Bone marrow (tissue), 2 donors: ENCODE results near the gene RAB33B.
"Not testable (repeated sequence)": the region's sequence is repeated elsewhere in the genome, so short reads cannot be mapped to it uniquely, and the experiment has no call there.

Experiments
- DNase-seq, 2 donors: peaks; one replicate each; lab custom pipeline; 2025; lab: John Stamatoyannopoulos, UW

The RAB33B gene

DNA sequence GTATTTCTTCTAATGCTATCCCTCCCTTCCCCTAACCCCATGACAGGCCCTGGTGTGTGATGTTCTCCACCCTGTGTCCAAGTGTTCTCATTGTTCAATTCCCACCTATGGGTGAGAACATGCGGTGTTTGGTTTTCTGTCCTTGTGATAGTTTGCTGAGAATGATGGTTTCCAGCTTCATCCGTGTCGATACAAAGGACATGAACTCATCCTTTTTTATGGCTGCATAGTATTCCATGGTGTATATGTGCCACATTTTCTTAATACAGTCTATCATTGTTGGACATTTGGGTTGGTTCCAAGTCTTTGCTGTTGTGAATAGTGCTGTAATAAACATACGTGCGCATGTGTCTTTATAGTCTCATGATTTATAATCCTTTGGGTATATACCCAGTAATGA lies 10.6 kb downstream of the RAB33B start:
- DNase-seq = not testable (repeated sequence)

DNA sequence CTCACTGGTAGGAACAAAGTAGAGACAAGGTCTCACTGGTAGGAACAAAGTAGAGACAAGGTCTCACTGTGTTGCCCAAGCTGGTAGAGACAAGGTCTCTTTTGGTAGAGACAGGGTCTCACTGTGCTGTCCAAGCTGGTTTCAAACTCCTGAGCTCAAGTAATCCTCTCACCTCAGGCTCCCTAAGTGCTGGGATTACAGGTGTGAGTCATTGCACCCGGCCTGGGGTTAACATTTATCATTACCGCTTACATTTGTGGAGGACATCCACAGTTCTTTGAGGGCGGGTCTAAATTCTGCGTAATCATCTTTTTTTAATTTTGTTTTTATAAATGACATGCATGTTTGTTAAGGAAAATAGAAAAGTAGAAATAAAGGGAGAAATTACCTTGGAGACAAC lies 12.0 kb downstream of the RAB33B start:
- DNase-seq = no peak

DNA sequence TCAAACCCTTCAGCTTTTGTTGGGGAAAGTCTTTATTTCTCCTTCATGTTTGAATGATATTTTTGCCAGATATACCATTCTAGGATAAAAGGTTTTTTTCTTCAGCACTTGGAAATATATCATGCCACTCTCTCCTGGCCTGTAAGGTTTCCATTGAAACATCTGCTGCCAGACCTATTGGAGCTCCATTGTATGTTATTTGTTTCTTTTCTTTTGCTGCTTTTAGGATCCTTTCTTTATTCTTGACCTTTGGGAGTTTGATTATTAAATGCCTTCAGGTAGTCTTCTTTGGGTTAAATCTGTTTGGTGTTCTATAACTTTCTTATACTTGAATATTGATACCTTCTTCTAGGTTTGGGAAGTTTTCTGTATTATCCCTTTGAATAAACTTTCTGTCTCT lies 14.8 kb downstream of the RAB33B start:
- DNase-seq = not testable (repeated sequence)

DNA sequence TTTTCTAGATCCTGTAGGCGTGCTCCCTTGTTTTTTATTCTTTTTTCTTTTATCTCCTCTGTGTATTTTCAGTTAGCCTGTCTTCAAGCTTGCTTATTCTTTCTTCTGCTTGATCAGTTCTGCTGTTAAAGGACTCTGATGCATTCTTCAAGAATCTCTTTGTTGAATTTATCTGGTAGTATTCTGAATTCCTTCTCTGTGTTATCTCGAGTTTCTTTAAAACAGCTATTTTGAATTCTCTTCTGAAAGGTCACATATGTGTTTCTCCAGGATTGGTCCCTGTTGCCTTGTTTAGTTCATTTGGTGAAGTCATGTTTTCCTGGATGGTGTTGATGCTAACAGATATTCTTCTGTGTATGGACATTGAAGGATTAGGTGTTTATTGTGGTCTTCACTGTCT lies 15.3 kb downstream of the RAB33B start:
- DNase-seq = no peak

DNA sequence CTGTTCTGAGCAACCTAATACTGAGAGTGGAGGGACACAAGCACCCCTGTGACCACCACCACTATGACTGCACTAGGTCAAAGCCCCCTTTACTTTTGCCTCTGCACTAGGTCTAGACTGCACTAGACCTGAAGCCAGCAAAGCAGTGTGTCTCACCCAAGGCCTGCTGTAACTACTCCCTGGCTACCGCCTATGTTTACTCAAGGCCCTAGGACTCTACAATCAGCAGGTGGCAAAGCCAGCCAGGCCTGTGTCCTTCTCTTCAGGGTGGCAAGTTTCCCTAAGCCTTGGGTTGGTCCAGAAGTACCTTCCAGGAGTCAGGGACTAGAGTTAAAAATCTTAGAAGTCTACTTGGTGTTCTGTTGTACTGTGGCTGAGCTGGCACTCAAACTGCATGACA lies 15.9 kb downstream of the RAB33B start:
- DNase-seq = no peak

DNA sequence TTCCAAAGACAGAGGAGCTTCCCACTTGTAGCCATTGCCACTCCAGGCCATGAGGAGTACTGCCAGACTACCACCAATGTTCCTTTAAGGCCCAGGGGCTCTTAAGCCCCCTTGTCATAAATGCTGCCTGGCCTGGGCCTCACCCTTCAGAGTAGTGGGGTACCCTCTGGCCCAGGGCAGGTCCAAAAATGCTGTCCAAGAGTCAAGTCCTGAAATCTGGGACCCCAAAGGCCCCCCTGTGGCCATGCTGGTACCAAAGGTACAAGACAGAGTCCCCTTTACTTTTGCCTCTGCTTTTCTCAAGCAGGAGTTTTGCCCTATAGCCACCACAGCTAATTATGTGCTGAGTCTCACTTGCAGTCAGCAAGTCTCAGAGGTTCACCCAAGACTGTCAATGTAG lies 16.4 kb downstream of the RAB33B start:
- DNase-seq = no peak

DNA sequence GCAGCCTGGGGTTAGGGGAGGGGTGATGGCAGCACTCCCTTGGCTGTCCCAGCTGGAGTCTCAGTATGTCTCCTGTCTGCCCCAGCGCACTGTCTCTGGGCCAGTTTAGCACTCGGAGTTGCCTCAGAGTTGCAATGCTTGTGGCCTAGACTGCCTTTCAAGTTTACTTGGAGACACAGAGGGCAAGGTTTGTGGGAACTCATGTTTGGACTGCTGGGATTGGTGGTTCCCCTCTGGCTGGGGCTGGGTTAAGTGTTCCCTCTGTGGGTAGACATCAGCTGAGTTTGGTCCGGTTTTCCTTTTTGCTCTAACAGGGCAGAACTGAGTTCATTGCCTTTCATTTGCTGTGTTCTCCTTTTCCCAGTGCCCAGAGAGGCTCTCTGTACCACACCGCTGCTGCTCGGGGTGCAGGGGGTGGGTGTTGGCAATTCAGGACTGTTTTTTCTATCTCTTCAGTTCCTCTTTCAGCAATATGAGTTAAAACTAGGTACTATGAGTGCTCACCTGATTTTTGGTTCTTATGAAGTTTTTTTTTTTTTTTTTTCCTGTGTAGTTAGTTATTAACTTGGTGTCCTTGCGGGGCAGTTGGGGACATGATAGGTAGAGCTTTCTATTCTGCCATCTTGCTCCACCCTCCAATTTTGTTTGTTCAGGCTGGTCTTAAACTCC lies 17.2 kb downstream of the RAB33B start:
- DNase-seq = no peak

DNA sequence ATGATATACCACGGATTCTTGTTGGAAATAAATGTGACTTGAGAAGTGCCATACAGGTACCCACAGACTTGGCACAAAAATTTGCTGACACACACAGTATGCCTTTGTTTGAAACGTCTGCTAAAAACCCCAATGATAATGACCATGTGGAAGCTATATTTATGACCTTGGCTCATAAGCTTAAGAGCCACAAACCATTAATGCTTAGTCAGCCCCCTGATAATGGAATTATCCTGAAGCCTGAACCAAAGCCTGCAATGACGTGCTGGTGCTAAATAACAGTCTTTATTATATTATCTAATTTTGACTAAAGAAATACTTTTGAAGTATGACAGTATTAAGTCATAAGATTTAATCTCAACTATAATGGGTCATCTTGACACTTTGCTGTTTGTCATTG lies 18.9 kb downstream of the RAB33B start:
- DNase-seq = no peak

DNA sequence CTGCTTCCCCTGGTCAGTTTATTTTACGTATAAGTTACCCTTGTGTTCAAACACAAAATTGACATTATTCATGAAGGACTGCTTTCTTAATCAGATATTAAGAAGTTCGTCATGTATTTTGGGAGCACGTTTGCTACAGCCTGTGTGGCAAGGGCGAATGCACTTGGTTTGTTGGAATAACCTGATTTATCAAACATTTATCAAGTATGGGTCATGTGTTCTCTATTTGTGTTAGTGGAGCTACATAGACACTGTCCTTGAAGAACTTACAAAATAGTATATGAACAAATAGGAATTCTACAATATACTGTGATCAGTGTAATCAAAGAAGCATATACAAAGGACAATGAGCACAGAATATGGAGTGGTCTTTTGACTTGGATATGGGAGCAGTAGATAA lies 22.4 kb downstream of the RAB33B start:
- DNase-seq = no peak

DNA sequence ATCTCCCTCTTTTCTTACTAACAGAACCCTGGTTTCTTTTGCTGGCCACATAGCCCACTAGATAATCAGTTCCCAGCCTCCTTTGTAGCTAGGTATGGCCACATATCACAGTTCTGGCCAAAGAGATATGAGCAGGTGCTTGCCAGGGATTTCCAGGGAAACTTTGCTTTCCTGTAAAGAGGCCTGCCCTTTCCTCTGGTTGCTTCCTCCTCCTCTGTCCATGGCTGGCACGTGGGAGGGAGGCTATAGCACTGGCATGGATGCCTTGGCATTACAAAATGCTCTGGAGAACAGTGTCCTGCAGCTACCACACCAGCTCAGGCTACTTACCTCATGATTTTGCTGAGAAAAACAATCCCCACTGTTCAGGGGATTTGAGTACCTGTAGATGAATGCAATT lies 27.5 kb downstream of the RAB33B start:
- no peak for DNase-seq

DNA sequence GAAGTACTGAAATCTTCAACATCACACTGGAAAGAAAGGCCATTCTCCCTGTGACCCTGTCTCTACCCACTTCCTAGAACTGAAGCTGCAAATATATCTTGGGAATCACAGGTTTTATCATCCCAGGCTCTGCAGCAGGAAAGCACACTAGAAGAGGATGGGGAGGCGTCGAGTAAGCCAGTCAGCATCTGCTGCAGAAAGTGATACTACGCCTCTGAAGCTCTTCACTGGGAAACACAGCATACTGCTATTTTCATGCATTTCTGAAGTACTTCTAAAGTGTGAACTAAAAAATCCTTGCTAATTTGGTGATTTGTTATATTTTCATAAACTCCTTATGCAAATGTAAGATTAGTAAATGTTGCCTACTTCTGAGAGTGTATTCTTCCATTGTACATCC lies 29.1 kb downstream of the RAB33B start:
- DNase-seq = no peak

DNA sequence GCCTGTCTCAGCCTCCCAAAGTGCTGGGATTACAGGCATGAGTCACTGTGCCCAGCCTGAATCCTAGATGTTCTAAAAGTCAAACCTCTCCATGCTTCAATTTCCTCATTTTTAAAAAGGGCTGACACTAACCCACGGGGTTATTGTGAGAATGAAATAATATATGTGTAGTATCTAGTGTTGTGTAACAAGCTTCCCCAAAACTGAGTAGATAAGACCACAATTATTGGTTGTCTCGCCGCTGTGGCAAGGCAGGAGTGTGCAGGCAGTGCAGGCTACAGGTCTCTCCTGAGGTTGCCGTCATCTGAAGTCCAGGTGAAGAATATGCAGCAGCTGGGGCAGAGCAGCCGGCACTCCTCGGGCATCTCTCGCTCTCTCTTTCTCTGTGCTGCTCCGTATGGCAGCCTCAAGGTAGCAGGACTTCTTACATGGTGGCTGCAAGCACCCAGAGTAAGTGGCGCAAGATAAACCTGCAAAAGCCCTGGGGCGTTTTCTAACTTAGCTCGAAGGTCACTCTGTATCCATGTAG lies 30.9 kb downstream of the RAB33B start:
- DNase-seq = no peak

DNA sequence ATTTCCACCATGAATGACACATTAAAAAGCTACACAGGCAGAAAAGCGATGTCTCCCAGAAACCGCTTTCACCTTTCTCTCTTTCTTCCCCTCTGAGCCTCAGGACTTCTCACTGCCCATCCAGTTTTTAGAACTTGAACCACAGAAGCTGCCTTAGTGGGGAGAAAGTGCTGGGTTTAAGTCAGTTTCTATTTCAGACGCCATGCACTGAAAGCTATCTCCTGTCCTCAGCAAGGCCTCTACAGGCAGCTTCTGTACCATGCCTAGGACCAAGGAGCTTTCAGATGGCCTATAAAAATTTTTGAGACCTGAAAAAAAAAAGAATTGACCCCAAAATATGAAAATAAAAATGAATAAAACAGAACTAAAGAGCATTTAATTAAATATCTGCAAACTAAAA lies 34.5 kb downstream of the RAB33B start:
- no peak for DNase-seq

DNA sequence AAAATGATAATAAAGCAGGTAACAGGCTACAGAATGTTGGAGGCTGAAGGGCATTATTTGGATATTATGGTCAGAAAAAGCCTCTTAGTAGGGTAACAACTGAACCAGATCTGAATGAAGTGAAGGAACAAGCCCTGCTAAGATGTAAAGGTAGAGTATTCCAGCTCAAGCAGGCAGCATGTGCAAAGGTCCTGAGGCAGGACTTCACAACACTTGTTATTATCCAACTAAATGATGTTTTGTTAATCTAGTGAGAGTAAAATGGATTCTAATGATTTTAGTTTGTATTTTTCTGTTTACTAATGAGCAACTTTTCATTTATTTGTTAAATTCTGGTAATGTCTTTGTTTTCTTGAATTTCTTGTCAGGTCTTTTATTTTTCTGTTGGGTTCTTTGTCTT lies 35.7 kb downstream of the RAB33B start:
- DNase-seq = no peak

DNA sequence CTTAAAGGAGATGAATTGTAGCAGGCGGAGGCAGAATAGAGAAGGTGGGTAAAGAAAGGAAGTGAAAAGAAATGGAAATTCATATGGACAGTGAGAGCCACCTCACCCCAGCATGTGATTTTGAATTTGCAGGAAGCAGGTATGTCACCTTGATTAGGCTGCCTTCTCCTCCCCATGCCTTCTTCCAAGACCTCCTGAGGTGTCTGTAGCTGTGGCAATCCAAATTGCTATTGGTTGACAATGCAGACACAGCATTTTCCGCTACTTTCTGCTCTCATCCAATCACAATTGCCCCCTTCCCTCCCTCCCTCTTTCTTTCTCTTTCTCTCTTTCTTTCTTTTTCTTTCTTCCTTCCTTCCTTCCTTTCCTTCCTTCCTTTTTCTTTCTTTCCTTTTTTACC lies 38.5 kb downstream of the RAB33B start:
- DNase-seq = no peak

DNA sequence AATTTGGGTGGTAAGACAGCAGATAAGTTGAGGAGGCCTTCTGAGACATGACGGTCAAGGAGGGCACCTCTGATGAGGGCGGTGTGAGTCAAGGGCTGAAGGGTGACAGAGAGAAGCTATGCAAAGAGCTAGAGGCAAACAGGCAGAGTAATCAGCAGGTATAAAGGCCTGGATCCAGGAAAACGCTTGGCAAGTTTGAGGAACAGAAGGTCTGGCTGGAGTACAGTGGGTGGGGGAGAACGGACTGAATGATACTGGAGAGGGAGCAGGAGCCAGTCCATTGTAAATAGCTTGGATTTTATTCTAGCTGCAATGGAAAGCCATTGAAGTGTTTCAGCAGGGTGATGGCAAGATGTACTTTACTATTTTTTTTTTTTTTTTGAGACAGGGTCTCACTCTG lies 39.3 kb downstream of the RAB33B start:
- DNase-seq = no peak

DNA sequence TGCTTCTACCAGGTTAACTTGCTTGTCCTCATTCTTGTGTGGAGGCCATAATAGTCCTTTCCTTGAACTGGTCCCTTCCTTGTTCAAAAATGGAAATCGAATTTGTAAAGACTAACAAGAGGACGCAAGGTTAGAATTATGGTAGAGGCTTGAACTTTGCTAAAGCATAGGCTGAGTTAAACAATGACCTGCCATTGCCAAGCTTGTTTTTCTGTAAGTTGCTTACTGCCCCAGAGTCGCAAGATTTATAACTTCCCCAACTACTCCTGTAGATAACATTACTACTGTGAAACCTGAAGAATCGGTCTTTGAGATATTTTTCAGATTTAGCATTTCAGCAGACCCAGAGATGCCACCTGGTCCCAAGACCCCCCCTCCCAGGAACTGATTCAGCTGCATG lies 45.3 kb downstream of the RAB33B start:
- no peak for DNase-seq

DNA sequence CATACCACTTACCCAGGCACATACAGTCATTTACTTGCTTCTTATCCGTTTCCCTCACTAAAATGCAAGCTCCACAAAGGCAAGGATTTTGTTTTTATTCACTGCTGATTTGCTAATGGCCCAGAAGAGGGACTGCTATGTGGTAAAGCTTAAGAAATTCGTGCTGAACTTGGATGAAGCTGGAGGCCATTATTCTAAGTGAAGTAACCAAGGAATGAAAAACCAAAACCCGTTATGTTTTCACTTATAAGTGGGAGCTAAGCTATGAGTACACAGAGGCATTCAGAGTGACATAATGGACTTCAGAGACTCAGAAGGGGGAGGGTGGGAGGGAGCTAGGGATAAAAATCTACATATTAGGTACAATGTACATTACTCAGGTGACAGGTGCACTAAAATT lies 47.2 kb downstream of the RAB33B start:
- no peak for DNase-seq

DNA sequence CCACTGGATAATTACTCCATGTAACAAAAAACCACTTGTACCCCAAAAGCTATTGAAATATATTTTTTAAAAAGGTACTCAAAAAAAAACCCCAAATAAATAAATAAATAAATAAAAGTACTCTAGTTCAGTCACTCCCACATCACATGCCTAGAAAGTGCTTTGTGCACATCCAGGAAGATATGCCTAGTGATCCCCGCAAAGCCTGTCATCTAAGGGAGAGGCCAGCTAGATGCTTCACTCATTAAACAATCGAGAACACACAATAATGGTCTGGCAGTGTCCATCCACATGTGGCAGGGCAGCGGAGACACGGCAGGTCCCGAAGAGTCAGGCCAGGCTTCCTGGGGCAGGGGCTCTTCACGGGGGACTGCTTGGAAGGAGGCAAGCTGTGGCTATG lies 47.6 kb downstream of the RAB33B start:
- no peak for DNase-seq

DNA sequence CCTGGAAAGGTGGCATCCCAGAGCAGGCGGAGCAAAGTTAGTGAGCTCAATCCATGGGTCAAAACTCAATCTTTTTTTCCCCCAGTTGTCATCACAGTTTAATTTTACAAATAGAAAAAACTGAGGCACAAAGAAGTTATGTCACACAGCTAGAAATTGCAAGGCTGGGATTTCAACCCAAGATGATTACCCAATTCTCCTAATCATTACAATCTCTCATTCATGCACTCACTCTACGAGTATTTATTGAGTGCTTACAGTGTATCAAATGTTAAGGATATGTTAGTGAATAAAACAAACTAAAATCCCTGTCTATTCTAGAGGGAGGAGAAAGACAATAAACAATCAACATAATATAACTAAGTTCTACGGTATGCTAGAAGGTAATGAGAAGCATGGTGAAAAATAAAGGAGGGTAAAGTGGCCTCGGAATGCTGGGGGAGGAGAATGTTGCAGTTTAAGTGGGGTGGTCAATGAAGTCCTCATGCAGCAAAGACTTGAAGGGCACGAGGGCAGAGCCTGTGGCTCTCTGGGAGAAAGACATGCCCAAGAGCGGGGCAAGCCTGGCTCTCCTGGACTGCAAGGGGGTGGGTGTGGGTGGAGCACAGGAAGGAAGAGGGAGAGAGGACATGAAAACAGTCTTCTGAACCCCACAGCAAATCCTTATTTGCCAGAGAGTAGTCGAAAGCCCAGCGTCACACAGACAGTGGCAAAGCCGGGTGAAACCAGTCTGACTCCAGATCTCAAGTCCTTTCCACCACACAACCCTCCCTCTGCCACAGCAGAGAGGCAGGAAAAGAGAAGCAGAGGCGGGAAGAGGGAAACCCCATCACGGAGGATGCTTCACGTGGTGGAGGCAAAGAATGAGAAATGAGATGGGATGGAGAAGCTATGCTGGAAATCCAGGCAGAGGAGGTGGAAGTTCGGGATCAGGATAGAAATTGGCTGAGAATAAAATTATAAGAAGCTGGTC lies 48.3 kb downstream of the RAB33B start:
- DNase-seq = no peak

DNA sequence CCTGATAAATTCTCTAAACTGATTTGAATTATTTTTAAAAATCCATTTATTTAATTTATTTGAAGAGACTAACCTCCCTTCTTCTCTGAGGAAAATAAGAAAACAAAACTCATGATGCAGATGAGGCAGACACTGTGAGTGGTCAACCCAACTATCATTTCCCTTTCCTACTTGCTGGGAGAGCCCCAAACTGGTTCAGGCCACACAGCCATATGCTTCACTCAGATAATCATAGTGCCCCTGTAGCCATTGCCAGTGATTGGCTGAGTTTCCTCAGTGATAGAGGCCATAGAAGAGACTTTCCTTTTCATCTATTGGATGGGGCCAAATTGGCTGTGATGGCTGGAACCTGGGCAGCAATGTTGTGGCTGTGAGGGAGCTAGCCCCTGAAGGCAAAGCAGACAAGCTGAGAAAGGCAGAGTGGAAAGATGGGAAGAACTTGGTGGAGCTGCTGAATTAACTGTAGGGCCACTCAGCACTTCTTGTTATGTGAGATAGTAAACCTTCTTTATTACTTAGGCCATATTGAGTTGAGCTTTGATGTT lies 49.8 kb downstream of the RAB33B start:
- DNase-seq = no peak

DNA sequence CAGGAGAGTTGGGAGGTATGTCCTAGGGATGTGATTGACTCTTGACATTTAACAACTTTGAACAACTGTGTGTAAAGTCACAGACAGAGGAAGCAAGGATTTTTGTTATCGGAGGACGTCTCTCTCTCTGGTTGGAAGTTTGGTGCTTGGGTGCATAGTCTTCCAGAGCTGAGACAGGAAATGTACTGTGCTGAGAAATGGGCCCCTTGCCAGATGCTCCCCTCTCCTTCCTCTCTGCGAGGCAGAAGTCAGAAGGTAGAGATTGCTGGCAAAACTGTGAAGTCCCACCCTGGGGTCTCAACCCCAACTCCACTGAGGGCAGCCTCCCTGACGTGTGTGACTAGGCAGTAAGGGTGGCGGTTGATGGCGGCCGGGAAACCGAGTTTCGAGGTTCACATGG lies 52.9 kb downstream of the RAB33B start:
- no peak for DNase-seq
